ENCODE results near the gene AKAP12.

The AKAP12 gene

DNA sequence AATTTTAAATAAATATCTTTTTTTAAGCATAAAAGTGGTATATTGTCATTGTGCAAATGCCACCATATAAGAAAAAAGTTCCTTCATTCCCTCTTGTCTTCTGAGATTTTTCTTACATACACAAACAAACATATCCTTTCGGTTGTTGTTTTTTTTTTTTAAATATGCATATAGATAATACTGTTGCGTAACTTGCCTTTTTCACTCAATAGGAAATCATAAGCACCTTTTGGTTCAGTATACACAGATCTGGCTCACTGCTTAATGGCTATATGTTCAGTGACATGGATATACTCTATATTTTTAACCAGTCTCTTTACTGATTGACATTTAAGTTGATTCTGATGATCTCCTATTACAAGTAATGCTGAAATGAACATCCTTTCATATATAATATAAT is 40.1 kb downstream of the AKAP12 start:
- no peak for FAIRE-seq
- DNase-seq (ENCODE audit: insufficient read length, low spot score): no peak
- TF ChIP-seq, protein P1, sequence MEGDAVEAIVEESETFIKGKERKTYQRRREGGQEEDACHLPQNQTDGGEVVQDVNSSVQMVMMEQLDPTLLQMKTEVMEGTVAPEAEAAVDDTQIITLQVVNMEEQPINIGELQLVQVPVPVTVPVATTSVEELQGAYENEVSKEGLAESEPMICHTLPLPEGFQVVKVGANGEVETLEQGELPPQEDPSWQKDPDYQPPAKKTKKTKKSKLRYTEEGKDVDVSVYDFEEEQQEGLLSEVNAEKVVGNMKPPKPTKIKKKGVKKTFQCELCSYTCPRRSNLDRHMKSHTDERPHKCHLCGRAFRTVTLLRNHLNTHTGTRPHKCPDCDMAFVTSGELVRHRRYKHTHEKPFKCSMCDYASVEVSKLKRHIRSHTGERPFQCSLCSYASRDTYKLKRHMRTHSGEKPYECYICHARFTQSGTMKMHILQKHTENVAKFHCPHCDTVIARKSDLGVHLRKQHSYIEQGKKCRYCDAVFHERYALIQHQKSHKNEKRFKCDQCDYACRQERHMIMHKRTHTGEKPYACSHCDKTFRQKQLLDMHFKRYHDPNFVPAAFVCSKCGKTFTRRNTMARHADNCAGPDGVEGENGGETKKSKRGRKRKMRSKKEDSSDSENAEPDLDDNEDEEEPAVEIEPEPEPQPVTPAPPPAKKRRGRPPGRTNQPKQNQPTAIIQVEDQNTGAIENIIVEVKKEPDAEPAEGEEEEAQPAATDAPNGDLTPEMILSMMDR (IDR thresholded peaks at IDR 0.05; ENCODE audit: insufficient read depth, missing control alignments): no peak

- no peak for FAIRE-seq
- DNase-seq (ENCODE audit: insufficient read length, low spot score): no peak
- TF ChIP-seq, protein P1 (IDR thresholded peaks at IDR 0.05; ENCODE audit: insufficient read depth, missing control alignments): no peak
Measured at GRCh38 chr6:151280859-151281258, 41.1 kb downstream of the AKAP12 start.

DNA sequence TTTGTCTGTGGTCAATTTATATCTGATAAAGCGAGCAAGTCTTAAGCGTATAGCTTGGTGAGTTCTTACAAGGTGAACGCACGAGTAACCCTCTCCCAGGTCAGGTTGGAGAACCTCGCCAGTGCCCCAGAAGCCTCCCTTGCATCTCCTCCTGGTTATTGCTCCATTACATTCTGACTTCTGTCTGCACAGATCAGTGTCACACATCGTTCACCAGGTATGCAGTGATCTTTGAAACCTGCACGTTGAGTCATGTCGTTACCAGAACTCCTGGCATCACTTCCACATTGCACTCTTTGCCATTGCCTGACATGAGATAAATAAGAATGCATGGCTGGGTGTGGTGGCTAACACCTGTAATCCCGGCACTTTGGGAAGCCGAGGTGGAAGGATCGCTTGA is 44.2 kb downstream of the AKAP12 start:
- FAIRE-seq: no peak
- DNase-seq (ENCODE audit: insufficient read length, low spot score): no peak
- TF ChIP-seq, protein P1 (IDR thresholded peaks at IDR 0.05; ENCODE audit: insufficient read depth, missing control alignments): no peak

DNA sequence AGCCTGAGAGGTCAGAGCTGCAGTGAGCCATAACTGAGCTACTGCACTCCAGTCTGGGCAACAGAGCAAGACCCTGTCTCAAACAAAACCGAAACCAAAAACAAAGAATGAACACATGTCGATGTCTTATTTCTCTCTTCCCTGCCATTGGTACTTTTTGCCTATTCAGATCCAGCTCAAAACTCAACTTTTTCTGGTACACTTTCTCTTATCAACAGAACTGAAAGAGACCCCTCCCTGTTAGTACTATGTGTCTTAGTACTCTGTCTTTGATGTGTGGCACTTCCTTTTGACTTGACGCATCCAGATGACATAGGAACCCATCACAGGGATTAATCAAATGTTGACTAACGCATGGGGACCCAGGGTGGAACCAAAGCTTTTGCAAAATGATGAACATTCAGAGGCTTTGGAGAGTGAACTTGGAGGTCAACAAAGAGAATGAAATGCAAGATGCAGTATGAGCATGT is 44.8 kb downstream of the AKAP12 start:
- TF ChIP-seq, protein P1 (IDR thresholded peaks at IDR 0.05; ENCODE audit: insufficient read depth, missing control alignments): no peak
- no peak for DNase-seq (ENCODE audit: insufficient read length, low spot score)
- FAIRE-seq: no peak

GRCh38 chr6:151285122-151285521 is 45.4 kb downstream of the AKAP12 start:
- no peak for DNase-seq (ENCODE audit: insufficient read length, low spot score)
- TF ChIP-seq, protein P1 (IDR thresholded peaks at IDR 0.05; ENCODE audit: insufficient read depth, missing control alignments): no peak
- no peak for FAIRE-seq

DNA sequence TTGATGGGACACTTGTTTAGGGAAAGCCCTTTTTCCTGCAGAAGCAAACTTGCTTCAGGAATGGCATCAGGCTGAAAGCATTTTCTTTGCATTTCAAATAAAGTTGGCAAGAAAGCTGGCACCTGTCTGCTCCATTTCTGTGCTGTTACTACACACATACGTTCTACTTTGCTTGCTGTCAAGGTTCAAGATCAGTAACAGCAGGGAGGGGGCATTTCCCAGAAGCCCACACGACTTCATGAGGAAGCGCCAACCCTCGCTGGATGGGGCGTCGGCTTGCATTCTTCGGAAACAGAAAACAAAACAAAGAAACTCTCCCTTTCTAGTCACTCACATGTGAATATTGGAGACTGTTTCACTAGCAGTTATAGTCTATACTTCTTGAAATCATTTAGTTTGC is 46.4 kb downstream of the AKAP12 start:
- DNase-seq (ENCODE audit: insufficient read length, low spot score) (no peak), FAIRE-seq (no peak)
- TF ChIP-seq, protein P1 (IDR thresholded peaks at IDR 0.05; ENCODE audit: insufficient read depth, missing control alignments): no peak

DNA sequence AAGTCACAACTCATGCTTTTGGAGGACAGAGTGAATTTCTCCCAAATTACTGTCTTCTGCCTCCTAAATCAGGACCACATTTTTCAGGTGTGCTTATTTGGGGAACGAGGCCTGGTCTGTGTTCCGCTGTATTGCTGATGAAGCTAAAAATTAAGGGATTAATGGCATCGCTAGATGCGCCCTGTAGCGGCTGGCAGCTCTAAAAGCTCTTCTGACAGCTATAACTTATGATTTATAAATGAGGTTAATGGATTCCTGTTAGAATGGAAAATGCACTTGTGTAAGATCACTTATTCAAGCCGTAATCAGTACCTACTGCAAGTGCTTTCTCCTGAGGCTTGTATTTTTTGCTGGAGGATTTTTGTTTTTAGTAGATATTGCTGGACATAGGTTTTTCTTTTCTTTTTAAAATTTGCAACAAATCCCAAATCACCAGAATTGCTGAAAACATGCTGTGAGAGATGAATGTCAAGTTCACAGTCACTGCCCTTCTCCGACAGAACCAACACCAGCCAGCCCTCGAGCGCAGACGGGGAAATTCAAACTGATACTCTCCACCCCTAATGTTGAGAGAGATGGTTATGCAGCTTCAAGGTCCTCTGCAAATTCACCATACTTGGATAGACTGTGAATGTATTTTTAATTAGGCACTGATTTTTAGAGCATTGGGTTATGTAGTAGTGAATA is 49.1 kb downstream of the AKAP12 start:
- TF ChIP-seq, protein P1 (IDR thresholded peaks at IDR 0.05; ENCODE audit: insufficient read depth, missing control alignments): no peak
- no peak for FAIRE-seq
- no peak for DNase-seq (ENCODE audit: insufficient read length, low spot score)

Measured in D721Med (cell line).